GM04503 (cell line): ENCODE measurements around the gene HMOX1.

Experiments
- DNase-seq: peaks from one replicate; pipeline ENCODE4 v3.0.0-alpha.2; 2012; ENCODE audit warnings: low read depth

Gene HMOX1

DNA sequence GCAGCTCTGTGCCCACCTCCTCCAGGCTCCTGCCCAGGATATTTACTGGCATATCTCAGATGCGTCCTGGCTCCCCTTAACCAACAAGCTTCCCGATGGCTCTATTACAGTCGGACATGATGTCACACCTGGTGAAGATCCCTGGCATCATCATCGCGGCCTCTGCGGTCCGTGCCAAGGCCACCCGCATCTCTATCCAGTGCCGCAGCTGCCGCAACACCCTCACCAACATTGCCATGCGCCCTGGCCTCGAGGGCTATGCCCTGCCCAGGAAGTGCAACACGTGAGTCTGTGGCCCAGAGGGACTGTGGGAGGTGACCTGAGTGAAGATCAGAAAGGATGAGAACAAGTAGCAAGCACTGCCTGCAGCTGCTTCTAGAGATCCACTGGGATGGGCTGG is 25.5 kb downstream of the HMOX1 start:
- DNase-seq, result no peak

DNA sequence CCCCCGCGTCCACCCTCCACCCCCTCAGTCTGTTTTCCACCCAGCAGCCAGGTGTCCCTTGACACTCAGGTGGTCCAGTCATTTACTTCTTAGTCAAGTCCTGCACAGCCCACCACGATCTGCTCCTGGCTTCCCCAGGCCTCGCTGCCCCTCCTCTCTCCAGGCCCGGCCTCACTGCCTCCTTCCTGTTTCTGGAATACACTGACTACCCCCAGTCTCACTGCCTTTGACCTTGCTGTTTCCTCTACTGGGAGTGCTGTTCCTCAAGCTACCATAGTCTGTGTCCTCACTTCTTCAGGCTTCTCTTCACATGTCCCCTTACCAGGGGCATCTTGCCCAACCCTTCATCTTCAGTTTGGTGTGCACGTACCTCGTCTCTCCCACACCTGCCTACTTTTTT is 26.5 kb downstream of the HMOX1 start:
- no peak for DNase-seq

DNA sequence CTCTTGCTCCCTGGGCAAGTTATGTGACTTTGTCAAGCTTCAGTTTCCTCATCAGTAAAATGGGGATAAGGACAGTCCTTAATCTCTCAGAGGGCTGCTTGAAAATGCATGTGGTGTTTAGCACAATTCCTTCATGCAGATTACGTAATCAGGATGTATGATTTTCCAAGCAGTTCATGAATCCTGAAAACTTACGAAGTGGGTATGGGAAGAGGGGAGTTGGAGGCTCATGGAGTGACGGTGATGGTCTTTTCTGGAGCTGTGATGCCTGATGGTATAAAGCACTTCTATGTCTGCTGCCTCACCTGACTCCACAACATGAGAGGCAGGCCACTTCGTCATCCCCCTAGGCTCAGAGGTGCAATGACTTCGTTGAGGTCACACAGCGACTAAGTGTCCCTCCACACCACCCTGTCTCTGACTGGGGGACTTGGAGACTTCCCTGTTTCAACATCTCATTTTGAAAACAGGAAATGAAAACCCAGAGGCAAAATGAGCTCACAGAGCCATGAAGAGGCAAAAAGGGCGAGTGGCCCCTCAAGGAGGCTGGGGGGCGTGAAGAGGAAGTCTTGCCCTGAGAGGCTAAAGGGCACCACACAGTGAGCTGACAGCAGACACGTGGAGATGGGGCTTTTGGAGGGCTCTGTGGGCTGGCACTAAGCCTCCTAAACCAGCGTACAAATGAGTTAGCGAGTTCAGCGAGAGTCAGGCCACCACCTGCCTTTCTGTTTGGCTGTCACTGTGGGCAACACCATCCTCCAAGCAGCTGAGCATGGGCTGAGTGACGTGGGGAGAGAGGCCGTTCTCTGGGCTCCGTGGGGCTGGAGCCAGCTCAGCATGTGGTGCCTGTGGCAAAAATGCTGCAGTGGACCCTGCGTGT is 29.1 kb downstream of the HMOX1 start:
- DNase-seq, result no peak

DNA sequence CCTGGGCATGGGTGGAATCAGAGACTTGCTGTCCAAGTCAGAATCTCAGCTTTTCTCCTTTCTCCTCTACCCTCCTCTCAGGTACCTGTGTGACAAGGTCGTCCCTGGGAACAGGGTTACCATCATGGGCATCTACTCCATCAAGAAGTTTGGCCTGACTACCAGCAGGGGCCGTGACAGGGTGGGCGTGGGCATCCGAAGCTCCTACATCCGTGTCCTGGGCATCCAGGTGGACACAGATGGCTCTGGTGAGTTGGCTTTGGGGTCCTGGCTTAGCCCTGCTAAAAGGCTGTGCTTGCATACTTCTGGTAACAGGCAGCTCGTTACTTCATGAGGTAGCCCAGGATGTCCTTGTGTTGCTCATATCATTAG is 29.8 kb downstream of the HMOX1 start:
- no peak for DNase-seq

DNA sequence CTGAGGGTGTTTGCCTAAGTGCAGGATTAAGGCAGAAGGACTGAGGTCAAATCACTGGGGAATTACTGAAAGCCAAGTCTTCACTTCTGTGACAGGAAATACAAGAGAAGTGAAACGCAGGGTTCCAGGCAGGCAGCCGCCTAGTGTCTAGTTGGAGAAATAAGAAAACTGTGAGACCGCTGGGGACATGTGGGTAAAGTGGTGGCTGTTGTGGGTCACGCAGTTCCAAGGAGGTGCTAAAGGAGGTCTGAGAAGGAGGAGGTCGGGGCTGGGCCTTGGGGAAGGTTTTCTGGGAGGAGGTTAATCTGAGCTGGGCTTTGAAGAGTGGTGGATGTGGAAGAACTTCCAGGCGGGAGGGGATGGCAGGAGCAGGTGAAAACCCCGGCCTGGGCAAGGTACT is 30.2 kb downstream of the HMOX1 start:
- DNase-seq, result no peak

DNA sequence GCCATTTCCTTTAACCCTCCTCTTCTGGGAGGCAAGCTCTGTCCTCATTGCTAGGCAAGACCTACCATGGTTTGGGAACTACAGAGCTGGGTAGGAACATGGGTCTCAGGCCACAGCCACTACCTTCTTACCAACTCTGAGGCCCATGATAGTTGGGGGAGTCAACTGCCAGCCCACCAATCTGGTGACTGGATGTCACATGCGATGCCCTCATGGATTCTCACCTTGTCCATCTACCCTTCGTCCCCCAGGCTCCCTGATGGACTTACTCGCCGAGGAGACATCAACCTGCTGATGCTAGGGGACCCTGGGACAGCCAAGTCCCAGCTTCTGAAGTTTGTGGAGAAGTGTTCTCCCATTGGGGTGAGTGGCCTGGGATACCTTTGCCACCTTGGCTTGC is 32.7 kb downstream of the HMOX1 start:
- no peak for DNase-seq

DNA sequence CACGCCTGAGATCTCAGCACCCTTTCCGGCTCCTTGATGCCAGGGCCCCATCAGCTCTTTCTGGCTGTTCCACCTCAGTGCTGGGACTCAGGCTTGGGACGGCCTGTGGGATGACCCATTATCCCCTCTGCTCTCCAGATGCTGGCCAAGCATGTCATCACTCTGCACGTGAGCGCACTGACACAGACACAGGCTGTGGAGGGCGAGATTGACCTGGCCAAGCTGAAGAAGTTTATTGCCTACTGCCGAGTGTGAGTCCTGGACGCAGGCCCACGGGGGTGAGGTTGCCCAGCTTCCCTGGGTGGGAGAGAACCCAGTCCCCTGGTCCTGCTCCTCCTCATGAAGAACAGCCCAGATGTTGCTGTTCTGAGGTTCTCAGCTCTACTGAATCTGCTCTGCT is 36.7 kb downstream of the HMOX1 start:
- DNase-seq, result no peak

DNA sequence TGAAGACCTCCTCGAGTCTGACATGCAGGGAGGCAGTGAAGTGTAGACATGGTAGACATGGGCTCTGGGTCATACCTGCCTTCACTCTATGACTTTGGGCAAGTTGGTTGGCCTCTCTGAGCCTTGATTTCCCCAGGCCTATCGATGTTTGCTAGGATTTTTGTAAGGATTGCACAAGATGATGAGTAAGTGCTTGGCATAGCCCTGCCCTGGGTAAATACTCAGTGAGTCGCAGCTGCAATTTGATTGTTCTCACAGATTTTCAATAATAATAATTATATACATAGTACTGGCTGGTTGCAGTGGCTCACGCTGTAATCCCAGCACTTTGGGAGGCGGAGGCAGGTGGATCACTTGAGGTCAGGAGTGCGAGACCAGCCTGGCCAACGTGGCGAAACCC is 37.2 kb downstream of the HMOX1 start:
- DNase-seq, result no peak

DNA sequence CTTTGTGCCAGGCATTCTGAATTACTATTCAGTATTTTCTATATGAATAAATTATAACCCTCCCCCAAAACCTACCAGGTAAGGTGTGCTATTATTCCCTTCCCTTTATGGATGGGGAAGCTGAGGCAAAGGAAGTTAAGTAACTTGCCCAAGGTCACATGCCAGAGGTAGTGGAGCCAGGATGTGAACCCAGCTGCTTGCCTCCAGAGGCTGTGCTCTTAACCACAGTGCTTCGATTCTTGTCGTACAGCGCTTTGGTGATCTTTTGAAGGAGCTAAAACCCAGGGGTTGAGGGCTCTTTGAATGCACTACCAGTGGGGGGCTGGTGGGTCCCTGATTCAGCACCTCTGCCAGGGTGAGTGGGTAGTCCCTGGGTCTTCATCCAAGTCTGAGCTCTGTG is 37.8 kb downstream of the HMOX1 start:
- DNase-seq, result no peak

DNA sequence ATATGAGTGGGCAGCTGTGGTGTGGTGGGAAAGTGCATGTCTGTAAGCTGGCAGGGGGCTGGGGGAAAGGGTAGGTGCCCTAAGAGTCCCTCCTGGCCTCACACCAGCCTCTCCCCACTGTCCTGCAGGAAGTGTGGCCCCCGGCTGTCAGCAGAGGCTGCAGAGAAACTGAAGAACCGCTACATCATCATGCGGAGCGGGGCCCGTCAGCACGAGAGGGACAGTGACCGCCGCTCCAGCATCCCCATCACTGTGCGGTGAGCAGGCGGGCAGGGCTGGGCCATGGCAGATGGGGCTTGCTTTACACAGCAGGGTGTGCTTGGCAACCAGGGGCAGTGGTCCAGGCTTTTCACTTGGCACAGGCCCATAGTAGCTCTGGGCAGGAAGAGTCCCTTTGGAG is 38.9 kb downstream of the HMOX1 start:
- no peak for DNase-seq

DNA sequence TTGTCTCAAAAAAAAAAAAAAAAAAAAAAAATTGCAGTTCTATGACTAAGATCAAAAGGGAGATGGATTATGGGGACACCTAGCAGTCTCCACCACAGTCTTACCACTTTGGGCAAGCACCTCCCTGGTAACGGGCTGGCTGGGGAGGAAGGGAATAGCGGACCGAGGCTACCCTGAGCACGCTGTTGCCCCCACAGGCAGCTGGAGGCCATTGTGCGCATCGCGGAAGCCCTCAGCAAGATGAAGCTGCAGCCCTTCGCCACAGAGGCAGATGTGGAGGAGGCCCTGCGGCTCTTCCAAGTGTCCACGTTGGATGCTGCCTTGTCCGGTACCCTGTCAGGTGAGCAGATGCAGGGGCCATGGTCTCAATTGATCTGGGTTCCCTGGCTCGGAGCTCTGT is 40.2 kb downstream of the HMOX1 start:
- no peak for DNase-seq

DNA sequence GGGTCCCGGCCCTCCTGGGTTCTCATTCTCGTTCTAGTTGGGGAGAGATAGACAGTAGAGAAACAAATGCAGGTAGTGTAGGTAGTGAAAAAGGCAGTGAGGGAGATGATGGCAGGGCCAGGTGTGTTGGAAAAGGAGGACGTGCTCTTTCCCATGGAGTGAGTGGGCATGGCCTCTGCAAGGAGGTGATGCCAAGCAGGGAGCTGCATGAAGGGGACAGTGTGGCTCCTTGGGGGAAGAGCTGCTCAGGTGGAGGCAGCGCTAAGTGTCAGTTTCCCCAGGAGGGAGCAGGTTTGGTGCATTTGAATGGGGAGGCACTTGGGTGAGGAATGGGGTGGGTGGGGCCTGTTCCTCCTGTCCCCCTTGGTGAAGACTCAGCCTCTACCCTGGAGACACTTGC is 41.2 kb downstream of the HMOX1 start:
- DNase-seq, result no peak

DNA sequence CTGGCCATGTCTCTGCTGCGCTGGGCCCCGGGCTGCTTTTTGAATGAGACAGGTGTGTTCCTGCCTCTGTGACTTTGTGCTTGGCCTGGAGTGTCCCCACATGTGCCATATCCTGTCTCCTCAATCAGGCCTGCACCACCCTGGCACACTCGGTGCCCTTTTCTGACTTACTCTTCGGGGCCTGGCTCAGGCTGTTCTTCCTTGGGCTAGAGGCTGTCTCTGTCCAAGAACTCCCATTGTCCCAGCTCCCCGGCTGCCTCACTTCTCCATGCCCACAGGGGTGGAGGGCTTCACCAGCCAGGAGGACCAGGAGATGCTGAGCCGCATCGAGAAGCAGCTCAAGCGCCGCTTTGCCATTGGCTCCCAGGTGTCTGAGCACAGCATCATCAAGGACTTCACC is 42.0 kb downstream of the HMOX1 start:
- DNase-seq, result no peak

DNA sequence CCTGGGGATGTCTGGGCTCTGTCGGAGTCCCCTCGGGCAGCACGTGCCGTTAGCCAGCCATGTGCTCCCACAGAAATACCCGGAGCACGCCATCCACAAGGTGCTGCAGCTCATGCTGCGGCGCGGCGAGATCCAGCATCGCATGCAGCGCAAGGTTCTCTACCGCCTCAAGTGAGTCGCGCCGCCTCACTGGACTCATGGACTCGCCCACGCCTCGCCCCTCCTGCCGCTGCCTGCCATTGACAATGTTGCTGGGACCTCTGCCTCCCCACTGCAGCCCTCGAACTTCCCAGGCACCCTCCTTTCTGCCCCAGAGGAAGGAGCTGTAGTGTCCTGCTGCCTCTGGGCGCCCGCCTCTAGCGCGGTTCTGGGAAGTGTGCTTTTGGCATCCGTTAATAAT is 43.2 kb downstream of the HMOX1 start:
- DNase-seq, result no peak

DNA sequence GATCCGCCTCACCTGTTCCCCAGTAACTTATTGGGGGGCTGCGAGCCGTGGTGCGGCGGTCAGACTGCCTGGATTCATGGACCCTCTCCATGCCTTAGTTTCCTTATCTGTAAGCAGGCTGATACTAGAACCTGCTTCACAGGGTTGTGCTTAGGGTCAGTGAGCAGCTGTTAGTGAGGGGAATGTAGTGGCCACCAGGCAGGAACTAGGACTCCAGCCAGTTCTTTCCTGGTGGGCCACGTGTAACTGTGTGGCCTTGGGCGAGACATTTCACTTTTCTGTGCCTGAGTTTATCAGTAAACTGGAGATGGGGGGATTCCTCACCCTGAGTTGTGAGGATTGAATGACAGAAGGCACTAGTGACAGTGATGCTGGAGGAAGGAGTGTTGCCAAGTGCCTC is 43.9 kb downstream of the HMOX1 start:
- DNase-seq, result no peak

DNA sequence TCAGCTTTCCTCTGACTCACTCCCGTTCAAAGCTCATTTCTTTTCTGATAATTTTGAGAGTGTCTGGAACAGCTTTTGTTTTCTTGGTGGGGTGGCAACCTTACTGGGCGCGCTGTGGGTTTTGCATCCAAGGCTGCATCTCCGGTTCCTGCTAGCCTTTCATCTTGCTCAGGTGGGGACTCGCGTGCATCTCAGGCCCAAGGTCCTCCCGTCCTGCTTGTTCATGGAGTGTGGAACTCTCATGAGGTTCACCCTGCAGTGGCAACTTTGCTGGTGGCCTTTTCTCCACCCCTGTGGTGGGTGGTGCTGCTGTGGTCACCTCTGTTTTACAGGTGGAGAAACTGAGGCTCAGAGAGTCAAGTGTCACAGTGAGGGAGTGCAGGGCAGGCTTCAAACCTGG is 44.6 kb downstream of the HMOX1 start:
- DNase-seq, result no peak

DNA sequence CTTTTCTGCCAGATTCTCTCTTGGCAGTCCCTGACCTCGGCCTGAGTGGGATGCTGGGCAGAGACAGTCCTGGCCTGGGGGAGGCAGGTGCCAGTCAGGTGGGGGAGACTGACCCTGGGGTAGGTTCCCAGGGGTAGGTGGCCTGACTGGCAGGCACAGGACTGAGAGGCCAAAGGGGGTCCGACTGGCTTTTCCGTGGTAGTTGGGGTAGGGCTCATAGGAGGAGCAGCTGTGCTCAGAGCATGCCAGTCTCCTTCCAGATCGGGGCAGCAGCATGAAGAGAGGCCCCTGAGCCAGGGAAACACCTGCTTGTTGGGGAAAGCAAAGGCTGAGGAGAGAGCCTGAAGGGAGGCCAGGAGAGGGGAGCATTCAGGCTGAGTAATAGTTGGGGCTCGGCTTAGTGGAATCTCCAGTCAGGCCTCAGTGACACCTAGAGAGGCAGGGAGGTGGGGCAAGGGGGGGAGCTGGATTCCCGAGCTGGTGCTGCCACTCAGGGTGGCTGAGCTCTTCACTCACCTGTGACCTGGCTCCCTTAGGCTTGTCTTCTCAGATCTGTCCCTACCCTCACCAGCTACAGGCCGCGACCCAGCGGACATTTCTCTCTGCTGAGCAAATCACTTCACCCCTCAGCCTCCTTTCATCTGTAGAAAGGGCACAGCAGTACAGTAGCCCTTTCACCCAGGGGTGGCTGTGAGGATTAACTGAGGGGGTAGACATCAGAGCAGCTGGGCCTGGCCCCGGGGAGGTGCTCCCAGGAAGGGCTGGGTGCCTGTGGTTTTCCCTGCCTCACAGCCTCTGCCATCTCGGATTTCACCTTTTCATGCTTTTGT is 45.3 kb downstream of the HMOX1 start:
- DNase-seq, result no peak

DNA sequence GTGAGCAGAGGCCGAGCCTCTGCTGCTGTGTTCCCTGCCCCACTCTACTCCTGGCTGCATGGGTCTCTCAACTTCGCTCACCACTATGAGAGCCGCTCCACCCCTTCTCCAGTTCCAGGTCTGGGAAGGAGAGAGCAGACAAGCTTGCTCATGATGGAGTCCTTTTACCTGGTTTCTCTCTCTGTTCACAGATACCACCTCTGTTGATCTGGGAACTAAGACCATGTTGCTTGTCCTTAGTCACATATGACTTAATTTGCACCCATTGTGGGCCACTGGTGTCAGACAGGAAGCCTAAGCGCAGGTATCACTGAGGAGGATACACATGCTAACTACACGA is 45.9 kb downstream of the HMOX1 start:
- DNase-seq, result no peak

DNA sequence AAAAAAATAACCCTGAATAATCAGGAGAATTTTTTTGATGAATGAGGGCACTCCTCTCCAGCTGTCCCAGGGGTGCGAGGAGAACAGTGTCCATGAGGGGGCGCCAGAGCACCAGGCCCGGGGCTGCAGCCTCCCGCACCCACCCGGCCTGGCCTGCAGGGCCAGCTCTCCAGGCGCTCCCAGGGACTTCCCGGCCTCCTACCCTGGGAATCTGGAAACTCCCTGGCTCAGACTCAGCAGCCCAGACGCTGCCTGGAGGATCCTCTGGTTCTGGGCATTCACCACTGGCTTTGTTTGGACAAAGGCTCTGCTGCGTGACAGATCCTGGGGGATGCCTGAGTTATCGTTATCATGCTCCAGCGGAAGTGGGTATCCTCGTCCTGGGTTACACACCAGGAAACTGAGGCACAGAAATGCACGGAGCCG is 50.0 kb downstream of the HMOX1 start:
- DNase-seq, result peak; percentile 69

DNA sequence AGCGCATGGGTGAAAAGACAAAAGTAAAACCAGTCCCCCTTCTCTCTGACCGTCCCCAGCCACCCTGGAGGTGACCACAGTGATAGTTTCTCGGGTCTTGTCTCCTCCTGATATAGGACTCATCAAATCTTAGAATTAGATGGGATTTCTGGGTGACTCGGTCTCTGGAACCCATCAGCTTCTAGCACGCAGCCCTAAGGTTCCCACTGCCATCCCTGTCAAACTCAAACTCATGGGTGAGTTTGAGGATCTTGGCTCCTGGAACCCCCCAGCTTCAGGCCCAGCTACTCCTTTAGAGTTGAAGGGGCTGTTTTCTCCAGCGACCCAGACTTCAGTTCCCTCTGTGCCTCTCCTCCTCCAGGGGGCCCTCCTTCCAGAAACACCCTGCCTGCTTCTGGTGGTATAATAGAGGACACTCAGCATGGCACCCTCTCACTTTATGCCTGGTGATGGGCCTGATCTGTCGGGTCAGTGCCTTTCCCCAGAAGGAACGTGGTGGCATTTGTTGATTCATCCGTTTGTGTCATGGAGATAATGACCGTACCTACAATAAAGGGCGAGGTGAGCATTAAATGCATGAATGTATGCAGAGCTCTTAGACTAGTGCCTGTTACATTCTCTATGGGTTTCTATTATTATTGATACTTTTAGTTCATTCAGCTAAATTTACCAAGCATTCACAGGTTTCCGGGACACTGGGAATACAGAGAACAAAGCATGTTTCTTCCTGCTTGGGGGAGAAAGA is 50.8 kb downstream of the HMOX1 start:
- no peak for DNase-seq

DNA sequence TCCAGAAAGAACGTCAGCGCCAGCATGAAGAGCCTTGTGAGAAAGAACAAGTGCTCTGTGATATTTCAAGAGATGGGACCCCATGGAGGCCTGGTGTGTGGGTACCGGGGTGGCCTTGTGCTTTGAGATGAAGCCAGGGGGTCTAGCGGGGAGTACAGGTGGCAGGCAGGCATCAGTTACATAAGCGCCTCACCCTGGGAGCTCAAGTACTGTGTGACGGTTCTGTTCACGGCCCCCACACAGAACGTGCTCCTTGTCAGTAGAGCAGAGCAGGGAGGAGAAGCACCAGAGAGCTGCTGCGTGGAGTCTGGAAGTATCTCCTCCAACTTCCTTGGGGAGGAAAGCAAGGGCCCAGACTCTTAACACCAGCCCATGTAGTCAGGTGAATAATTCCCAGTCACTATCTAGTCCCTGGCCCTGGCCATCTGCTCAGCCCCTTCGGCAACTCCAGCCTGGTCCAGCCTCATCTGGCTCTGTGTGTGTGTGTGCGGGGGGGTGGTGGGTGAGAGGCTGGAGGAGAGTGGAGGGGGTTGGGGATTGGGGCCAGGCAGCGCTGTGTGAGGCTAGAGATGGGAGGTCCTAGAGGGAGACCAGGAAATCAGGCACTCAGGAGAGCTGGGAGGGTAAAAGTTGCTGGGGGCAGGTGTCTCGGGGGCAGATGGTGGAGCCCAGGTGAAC is 51.5 kb downstream of the HMOX1 start:
- DNase-seq, result no peak

DNA sequence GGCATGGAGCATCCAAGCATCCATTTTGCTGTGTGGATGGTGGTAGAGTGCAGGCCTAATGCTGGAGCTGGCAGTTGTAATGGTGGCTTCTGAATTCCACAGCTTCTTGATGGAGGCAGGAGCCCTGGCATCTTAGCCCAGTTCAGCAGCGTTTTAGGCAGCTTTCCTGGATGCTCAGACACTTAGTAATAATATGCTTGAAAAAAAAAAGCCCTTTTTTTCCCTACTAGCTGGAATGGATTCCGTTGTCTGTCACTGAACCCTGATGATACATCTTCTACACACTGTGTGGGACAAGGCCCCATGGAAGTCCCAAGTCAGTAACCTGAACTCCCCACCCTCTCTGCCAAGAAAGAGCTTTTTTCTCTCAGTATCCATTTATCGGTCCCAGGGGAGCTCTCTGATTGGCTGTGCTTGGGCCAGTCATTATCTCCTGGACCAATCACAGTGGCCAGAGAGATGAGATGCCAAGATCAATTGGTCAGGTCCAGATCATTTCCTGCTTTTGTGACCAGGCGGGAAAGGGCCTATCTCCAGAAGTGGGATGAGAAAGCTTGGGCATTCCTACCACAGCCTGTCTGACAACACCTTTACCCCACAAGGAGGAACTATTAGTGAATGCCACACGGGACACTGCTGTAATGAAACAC is 53.3 kb downstream of the HMOX1 start:
- DNase-seq, result no peak
